CD4-positive, alpha-beta T cell treated with Interleukin-15 for 1 hour (primary cell): ENCODE measurements around the gene THTPA.
"Not testable (repeated sequence)": the region's sequence is repeated elsewhere in the genome, so short reads cannot be mapped to it uniquely, and the experiment has no call there.

Experiments used
- DNase-seq: peaks from one replicate; pipeline ENCODE4 v3.0.0-alpha.2; 2020

THTPA gene

GRCh38 chr14:23588884-23589598 is 33.0 kb downstream of the THTPA start:
- peak; percentile 84 for DNase-seq

- DNase-seq = no peak
Observed at GRCh38 chr14:23589606-23590005, 33.5 kb downstream of the THTPA start.

GRCh38 chr14:23590198-23590597 is 34.1 kb downstream of the THTPA start:
- DNase-seq = no peak

- not testable (repeated sequence) for DNase-seq
Observed at GRCh38 chr14:23594191-23594590, 38.1 kb downstream of the THTPA start.

GRCh38 chr14:23600322-23600707 is 44.2 kb downstream of the THTPA start:
- no peak for DNase-seq

- DNase-seq = no peak
Observed at GRCh38 chr14:23600806-23601205, 44.7 kb downstream of the THTPA start.

- DNase-seq = no peak
Observed at GRCh38 chr14:23601424-23601823, 45.4 kb downstream of the THTPA start.

GRCh38 chr14:23601845-23602180 is 45.7 kb downstream of the THTPA start:
- DNase-seq = no peak

GRCh38 chr14:23602181-23603095 is 46.4 kb downstream of the THTPA start:
- DNase-seq = no peak

- DNase-seq = no peak
Observed at GRCh38 chr14:23603103-23603502, 47.0 kb downstream of the THTPA start.

- DNase-seq = no peak
Observed at GRCh38 chr14:23604148-23604547, 48.1 kb downstream of the THTPA start.

GRCh38 chr14:23604675-23605170 is 48.7 kb downstream of the THTPA start:
- DNase-seq = no peak

- DNase-seq = no peak
Observed at GRCh38 chr14:23605931-23606585, 50.0 kb downstream of the THTPA start.

GRCh38 chr14:23608454-23608853 is 52.4 kb downstream of the THTPA start:
- DNase-seq = no peak

- no peak for DNase-seq
Observed at GRCh38 chr14:23609001-23609400, 52.9 kb downstream of the THTPA start.

GRCh38 chr14:23609411-23610089 is 53.5 kb downstream of the THTPA start:
- not testable (repeated sequence) for DNase-seq
